Erythroblast (primary cell): ENCODE measurements around the gene CRP.

ENCODE experiments used
- GATA1 ChIP-seq: IDR thresholded peaks from 2 replicates; pipeline ENCODE4 v1.6.1; 2011; ENCODE audit warnings: low read depth, mild to moderate bottlenecking, control low read depth, low read length, moderate library complexity
- POLR2A ChIP-seq: IDR thresholded peaks from 2 replicates; pipeline ENCODE4 v1.6.1; 2011; ENCODE audit warnings: mild to moderate bottlenecking, low read length

DNA sequence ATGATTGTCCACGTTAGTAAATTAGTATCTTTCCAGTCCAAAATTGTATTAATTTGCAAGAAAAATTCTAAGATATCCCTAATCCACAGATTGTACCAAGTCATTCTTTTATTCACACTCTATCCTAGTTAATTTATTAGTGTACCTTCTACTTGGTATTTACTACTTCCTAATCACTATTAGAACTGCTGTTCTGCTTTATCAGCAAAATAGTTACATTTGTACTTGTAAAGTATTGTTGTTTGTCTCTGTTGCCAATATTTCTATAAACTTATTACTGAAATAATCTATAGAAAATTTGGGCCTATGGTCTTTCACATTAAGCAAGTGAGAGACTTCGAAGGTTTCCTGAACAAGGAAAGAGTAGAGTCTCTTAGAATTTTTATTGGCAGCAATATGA lies 5.6 kb upstream of the CRP start:
- TF ChIP-seq POLR2A (no peak), GATA1 (no peak)
